Measurements from ENCODE around the gene AP3B2.

The AP3B2 gene

GRCh38 chr15:82630033-82630432 is 79.6 kb downstream of the AP3B2 start:
- no peak overlapping the region for H3K4me2 ChIP-seq (ENCODE audit: insufficient read depth, low read length)
- no peak for DNase-seq
- H3K36me3 ChIP-seq (ENCODE audit: insufficient read depth, low read length): no peaks in the 10 kb centered on the region
- no peak overlapping the region for H3K4me3 ChIP-seq (ENCODE audit: low read depth in 1 of 2, low read length in 2 of 2)
- ATAC-seq (ENCODE audit: insufficient read depth, low read depth): no peak
- TF ChIP-seq EZH2 (IDR thresholded peaks at IDR 0.05; ENCODE audit: borderline replicate concordance, low read depth, low read length, severe bottlenecking): no peak
- TF ChIP-seq, protein P1, sequence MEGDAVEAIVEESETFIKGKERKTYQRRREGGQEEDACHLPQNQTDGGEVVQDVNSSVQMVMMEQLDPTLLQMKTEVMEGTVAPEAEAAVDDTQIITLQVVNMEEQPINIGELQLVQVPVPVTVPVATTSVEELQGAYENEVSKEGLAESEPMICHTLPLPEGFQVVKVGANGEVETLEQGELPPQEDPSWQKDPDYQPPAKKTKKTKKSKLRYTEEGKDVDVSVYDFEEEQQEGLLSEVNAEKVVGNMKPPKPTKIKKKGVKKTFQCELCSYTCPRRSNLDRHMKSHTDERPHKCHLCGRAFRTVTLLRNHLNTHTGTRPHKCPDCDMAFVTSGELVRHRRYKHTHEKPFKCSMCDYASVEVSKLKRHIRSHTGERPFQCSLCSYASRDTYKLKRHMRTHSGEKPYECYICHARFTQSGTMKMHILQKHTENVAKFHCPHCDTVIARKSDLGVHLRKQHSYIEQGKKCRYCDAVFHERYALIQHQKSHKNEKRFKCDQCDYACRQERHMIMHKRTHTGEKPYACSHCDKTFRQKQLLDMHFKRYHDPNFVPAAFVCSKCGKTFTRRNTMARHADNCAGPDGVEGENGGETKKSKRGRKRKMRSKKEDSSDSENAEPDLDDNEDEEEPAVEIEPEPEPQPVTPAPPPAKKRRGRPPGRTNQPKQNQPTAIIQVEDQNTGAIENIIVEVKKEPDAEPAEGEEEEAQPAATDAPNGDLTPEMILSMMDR (IDR thresholded peaks at IDR 0.05; ENCODE audit: borderline replicate concordance, extremely low read depth, low read length, poor library complexity, severe bottlenecking): no peak
- no peaks in the 10 kb centered on the region for H3K4me1 ChIP-seq (ENCODE audit: insufficient read depth, low read length)
- no peaks in the 10 kb centered on the region for H3K9me3 ChIP-seq (ENCODE audit: insufficient read depth, low read length, severe bottlenecking)
- no peak overlapping the region for H2AFZ ChIP-seq (ENCODE audit: low read depth, low read length)
- H3K9ac ChIP-seq (ENCODE audit: low read depth, low read length): no peak overlapping the region
- no peaks in the 10 kb centered on the region for H3K27me3 ChIP-seq (ENCODE audit: insufficient read depth, low read length, poor library complexity)
- no peak overlapping the region for H3K27ac ChIP-seq (ENCODE audit: low read length)
- no peaks in the 10 kb centered on the region for H4K20me1 ChIP-seq (ENCODE audit: insufficient read depth, low read length)
- H3K79me2 ChIP-seq (ENCODE audit: insufficient read depth, low read length): no peaks in the 10 kb centered on the region

- ATAC-seq (ENCODE audit: insufficient read depth, low read depth): no peak
- TF ChIP-seq, protein P1 (IDR thresholded peaks at IDR 0.05; ENCODE audit: borderline replicate concordance, extremely low read depth, low read length, poor library complexity, severe bottlenecking): no peak
- TF ChIP-seq EZH2 (IDR thresholded peaks at IDR 0.05; ENCODE audit: borderline replicate concordance, low read depth, low read length, severe bottlenecking): no peak
- DNase-seq: no peak
Observed at GRCh38 chr15:82625136-82625535, 84.5 kb downstream of the AP3B2 start.

DNA sequence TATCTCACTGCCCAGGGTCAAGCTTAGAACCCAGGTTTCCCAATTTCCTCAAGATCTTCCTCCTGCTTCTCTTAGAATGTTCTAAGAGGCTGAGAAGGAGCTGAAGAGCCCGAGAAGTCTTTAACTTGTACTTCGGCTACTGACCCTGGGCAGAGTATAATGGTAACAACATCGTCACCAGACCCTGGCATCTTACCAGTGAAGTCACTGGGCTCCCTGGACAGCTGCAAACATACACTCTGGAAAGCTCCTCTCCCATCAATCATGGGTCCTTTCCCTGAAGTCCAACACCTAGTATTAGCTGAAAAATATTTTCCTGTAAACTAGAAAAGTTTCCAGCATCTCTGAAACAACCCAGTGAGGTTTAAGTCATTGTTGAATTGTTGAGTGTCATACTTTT is 85.2 kb downstream of the AP3B2 start:
- Histone ChIP-seq H2AFZ (ENCODE audit: low read depth, low read length) (no peak overlapping the region), H3K79me2 (ENCODE audit: insufficient read depth, low read length) (no peaks in the 10 kb centered on the region), H3K4me2 (ENCODE audit: insufficient read depth, low read length) (no peak overlapping the region), H3K4me3 (ENCODE audit: low read depth in 1 of 2, low read length in 2 of 2) (no peak overlapping the region), H3K9ac (ENCODE audit: low read depth, low read length) (no peak overlapping the region), H4K20me1 (ENCODE audit: insufficient read depth, low read length) (no peaks in the 10 kb centered on the region), H3K36me3 (ENCODE audit: insufficient read depth, low read length) (no peaks in the 10 kb centered on the region), H3K4me1 (ENCODE audit: insufficient read depth, low read length) (no peaks in the 10 kb centered on the region), H3K9me3 (ENCODE audit: insufficient read depth, low read length, severe bottlenecking) (no peaks in the 10 kb centered on the region), H3K27ac (ENCODE audit: low read length) (no peak overlapping the region), H3K27me3 (ENCODE audit: insufficient read depth, low read length, poor library complexity) (no peaks in the 10 kb centered on the region)
- DNase-seq (no peak), ATAC-seq (ENCODE audit: insufficient read depth, low read depth) (no peak)
- TF ChIP-seq, protein P1 (IDR thresholded peaks at IDR 0.05; ENCODE audit: borderline replicate concordance, extremely low read depth, low read length, poor library complexity, severe bottlenecking): no peak
- TF ChIP-seq EZH2 (IDR thresholded peaks at IDR 0.05; ENCODE audit: borderline replicate concordance, low read depth, low read length, severe bottlenecking): no peak

More at GRCh38 chr15:82625136-82625535, 84.5 kb downstream of the AP3B2 start:
- no peak overlapping the region for H3K4me3 ChIP-seq (ENCODE audit: low read depth in 1 of 2, low read length in 2 of 2)
- no peak overlapping the region for H3K9ac ChIP-seq (ENCODE audit: low read depth, low read length)
- no peak overlapping the region for H3K4me2 ChIP-seq (ENCODE audit: insufficient read depth, low read length)
- no peaks in the 10 kb centered on the region for H3K4me1 ChIP-seq (ENCODE audit: insufficient read depth, low read length)
- H3K9me3 ChIP-seq (ENCODE audit: insufficient read depth, low read length, severe bottlenecking): no peaks in the 10 kb centered on the region
- no peak overlapping the region for H2AFZ ChIP-seq (ENCODE audit: low read depth, low read length)
- H3K36me3 ChIP-seq (ENCODE audit: insufficient read depth, low read length): no peaks in the 10 kb centered on the region
- no peaks in the 10 kb centered on the region for H4K20me1 ChIP-seq (ENCODE audit: insufficient read depth, low read length)
- no peaks in the 10 kb centered on the region for H3K79me2 ChIP-seq (ENCODE audit: insufficient read depth, low read length)
- H3K27me3 ChIP-seq (ENCODE audit: insufficient read depth, low read length, poor library complexity): no peaks in the 10 kb centered on the region
- no peak overlapping the region for H3K27ac ChIP-seq (ENCODE audit: low read length)

DNA sequence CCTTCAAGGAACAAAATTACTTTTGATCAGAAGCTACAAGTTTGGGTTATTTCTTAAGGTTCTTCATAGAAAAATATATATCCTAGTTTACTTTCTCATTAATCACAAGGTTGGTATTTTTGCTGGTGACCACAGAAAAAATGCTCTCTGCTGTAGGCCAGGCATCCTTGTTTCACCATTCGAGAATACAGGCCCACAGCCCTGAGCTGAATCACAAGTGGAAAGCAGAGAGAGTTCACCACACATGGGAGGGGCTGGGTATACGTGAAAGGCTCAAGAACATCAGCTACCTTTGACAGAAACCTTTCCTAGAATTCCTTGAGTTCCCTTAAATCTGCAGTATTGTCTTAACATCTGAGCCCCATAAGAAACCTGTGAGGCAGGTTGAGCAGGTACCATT is 85.7 kb downstream of the AP3B2 start:
- Histone ChIP-seq H3K36me3 (ENCODE audit: insufficient read depth, low read length) (no peaks in the 10 kb centered on the region), H4K20me1 (ENCODE audit: insufficient read depth, low read length) (no peaks in the 10 kb centered on the region), H3K27me3 (ENCODE audit: insufficient read depth, low read length, poor library complexity) (no peaks in the 10 kb centered on the region), H2AFZ (ENCODE audit: low read depth, low read length) (no peak overlapping the region), H3K4me2 (ENCODE audit: insufficient read depth, low read length) (no peak overlapping the region), H3K9me3 (ENCODE audit: insufficient read depth, low read length, severe bottlenecking) (no peaks in the 10 kb centered on the region), H3K9ac (ENCODE audit: low read depth, low read length) (no peak overlapping the region), H3K27ac (ENCODE audit: low read length) (no peak overlapping the region), H3K4me1 (ENCODE audit: insufficient read depth, low read length) (no peaks in the 10 kb centered on the region), H3K79me2 (ENCODE audit: insufficient read depth, low read length) (no peaks in the 10 kb centered on the region), H3K4me3 (ENCODE audit: low read depth in 1 of 2, low read length in 2 of 2) (no peak overlapping the region)
- no peak for DNase-seq
- TF ChIP-seq, protein P1 (IDR thresholded peaks at IDR 0.05; ENCODE audit: borderline replicate concordance, extremely low read depth, low read length, poor library complexity, severe bottlenecking): no peak
- no peak for TF ChIP-seq EZH2 (IDR thresholded peaks at IDR 0.05; ENCODE audit: borderline replicate concordance, low read depth, low read length, severe bottlenecking)
- ATAC-seq (ENCODE audit: insufficient read depth, low read depth): no peak
